ENCODE measurements around the gene IVNS1ABP.

IVNS1ABP gene

GRCh38 chr1:185348296-185348695, 31.3 kb upstream of the IVNS1ABP start:
- POLR2A ChIA-PET: no interaction called here
- DNase-seq (ENCODE audit: low read depth, low spot score): no peak
- no peak for TF ChIP-seq CTCF (IDR thresholded peaks at IDR 0.05; ENCODE audit: insufficient read depth, low read length, missing control alignments)
- CTCF ChIA-PET: interaction anchor here (1.1 to 1.8 kb wide), 2 partner anchors 322 to 332 kb away, joined by 3 to 5 read pairs; no protein-coding TSS in a partner anchor
- H3K4me3 ChIP-seq (ENCODE audit: low read depth, low read length): no peak overlapping the region

DNA sequence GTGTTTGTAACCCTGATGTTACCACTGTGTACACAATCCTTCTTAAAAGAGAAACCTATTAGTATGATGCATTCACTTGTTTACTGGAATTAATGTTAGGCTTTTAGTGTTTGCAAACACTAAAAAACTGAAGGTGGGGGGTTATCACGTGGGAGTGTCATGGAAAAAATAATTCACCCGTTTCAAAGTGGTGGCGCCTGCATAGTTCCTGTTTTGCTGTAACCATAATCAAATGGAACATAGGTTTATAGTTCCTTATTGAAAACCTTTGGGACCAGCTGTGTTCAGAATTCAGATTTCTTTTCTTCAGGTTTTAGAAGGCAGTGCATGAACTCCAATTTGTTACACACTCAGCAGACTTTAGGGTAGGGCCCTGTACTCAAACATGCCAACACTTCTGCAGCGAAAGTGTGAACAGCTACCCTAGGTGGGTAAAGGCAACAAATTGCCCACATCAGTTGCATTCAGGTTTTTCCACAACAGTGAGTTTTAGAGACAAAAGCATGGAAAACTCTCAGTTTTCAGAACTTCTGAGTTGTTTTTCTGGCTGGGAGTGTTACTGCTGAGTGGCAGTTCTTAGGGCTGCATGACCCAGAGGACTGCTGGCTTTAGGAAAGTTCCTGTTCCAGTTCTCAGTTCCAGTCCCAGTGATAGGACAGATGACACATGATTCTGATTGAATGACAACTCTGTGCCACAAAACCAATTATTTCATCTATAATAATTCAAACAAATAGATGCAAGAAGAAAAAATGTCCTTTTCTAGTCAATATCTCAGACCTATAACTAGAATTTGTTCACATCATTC, 29.1 kb upstream of the IVNS1ABP start:
- POLR2A ChIA-PET: no interaction called here
- no peak for DNase-seq (ENCODE audit: low read depth, low spot score)

DNA sequence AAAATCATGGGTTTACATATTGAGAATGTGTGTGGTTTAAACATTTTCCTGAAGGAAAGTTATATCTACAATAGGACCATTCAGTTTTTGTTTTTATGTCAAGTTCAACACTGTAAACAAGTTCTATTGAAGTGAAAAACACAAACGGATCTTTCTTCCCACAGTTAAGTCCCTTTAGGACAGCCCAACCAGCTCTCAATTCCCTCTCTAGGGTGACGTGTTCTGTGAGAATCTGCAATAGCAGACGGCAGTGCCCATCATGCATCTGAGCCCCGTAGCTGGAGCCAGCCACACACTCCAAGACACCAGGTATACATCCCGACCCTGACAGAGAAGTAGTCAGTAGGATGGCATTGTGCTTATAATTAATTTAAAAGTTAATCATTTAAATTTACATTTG, 26.3 kb upstream of the IVNS1ABP start:
- CTCF ChIA-PET: no interaction called here
- no peak overlapping the region for H3K4me3 ChIP-seq (ENCODE audit: low read depth, low read length)
- no peak for TF ChIP-seq CTCF (IDR thresholded peaks at IDR 0.05; ENCODE audit: insufficient read depth, low read length, missing control alignments)
- POLR2A ChIA-PET: no interaction called here
- no peak for DNase-seq (ENCODE audit: low read depth, low spot score)

More for the DNA sequence above, 29.1 kb upstream of the IVNS1ABP start:
- no peak overlapping the region for H3K4me3 ChIP-seq (ENCODE audit: low read depth, low read length)
- no peak for TF ChIP-seq CTCF (IDR thresholded peaks at IDR 0.05; ENCODE audit: insufficient read depth, low read length, missing control alignments)
- CTCF ChIA-PET: no interaction called here

DNA sequence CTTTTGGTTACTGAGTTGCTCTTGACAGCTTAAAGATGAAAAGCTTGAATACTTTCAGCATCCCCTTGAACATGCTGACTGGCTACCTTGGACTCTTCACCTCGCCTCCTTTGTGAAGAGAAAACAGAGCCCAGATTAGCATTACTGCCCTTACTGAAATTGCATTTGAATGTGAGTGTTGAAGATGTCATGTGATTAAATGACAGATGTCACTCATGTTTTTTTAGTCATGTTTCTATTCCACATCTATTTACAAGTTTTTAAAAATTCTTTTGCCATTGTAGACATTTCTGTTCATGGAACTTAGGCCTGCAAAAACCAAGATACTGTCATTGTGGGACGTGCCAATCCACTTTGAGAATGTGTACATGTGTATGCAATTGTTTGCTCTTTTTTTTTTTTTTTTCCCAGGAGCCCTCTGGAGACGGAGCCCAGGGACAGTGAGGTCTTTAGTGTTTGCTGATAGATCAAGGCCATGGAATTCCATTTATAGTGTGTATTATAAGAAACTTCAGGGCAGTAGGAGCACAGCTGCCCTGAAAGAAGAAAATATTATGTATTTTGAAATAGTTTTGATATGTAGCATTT, 25.7 kb upstream of the IVNS1ABP start:
- ChIA-PET POLR2A (no interaction called here), CTCF (no interaction called here)
- TF ChIP-seq CTCF (IDR thresholded peaks at IDR 0.05; ENCODE audit: insufficient read depth, low read length, missing control alignments): no peak
- H3K4me3 ChIP-seq (ENCODE audit: low read depth, low read length): no peak overlapping the region
- no peak for DNase-seq (ENCODE audit: low read depth, low spot score)

DNA sequence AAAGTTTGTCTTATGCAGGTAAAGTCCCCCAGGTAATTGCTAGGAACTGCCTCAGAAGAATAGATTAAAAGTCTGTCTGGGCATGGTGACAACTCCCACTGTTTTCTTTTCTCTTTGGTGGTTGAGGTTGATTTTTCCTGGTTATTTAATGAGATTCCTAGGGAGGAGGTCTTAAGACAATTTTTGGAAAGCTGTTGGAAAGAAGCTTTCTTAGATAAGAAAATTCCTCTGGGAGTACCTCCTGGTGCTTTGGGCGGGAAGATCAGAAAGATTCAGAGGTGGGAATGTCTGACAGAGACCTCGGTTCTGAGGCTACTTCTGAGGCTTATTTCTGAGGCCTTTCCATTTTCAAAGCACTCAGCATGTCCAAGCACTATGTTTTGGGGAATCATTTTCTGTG, 25.0 kb upstream of the IVNS1ABP start:
- H3K4me3 ChIP-seq (ENCODE audit: low read depth, low read length): no peak overlapping the region
- CTCF ChIA-PET: no interaction called here
- no peak for TF ChIP-seq CTCF (IDR thresholded peaks at IDR 0.05; ENCODE audit: insufficient read depth, low read length, missing control alignments)
- POLR2A ChIA-PET: no interaction called here
- DNase-seq (ENCODE audit: low read depth, low spot score): no peak

GRCh38 chr1:185341196-185341781, 24.2 kb upstream of the IVNS1ABP start:
- no peak for TF ChIP-seq CTCF (IDR thresholded peaks at IDR 0.05; ENCODE audit: insufficient read depth, low read length, missing control alignments)
- ChIA-PET CTCF (no interaction called here), POLR2A (no interaction called here)
- H3K4me3 ChIP-seq (ENCODE audit: low read depth, low read length): no peak overlapping the region
- DNase-seq (ENCODE audit: low read depth, low spot score): no peak
